ENCODE measurements around the gene GRK3. TPM values are rescaled to one million over a fixed set of nuclear protein-coding genes. Genes with fewer than 3 reads are reported as not detected.
A peak's percentile ranks its signal among the peaks of the same experiment; 100 is the strongest.

The GRK3 gene
- total RNA-seq, 3 donors from 2014 or later, result 14.4 to 49.1 (median 16.7) TPM

GRCh38 chr22:25775531-25775930 is 211.1 kb downstream of the GRK3 start:
- no peaks in the 10 kb centered on the region for H3K36me3 ChIP-seq
- intact Hi-C loops (cut with DNase I; ENCODE audit: low total_unique reads), result no loop called here
- H3K27me3 ChIP-seq, result no peaks in the 10 kb centered on the region
- H3K4me3 ChIP-seq, result no peak overlapping the region
- no peak overlapping the region for H3K27ac ChIP-seq
- no peaks in the 10 kb centered on the region for H3K9me3 ChIP-seq
- no peak for DNase-seq (ENCODE audit: low spot score in 2 of 2)
- H3K4me1 ChIP-seq, result no peaks in the 10 kb centered on the region
- TF ChIP-seq CTCF (IDR thresholded peaks at IDR 0.05), result no peak
- TF ChIP-seq POLR2AphosphoS5 (IDR thresholded peaks at IDR 0.05), result no peak
- no peak for TF ChIP-seq POLR2A (IDR thresholded peaks at IDR 0.05)

- no peak for TF ChIP-seq POLR2A (IDR thresholded peaks at IDR 0.05)
- TF ChIP-seq CTCF (IDR thresholded peaks at IDR 0.05), result no peak
- no peak for TF ChIP-seq POLR2AphosphoS5 (IDR thresholded peaks at IDR 0.05)
- no peaks in the 10 kb centered on the region for H3K36me3 ChIP-seq
- no peak overlapping the region for H3K4me3 ChIP-seq
- H3K27ac ChIP-seq, result no peak overlapping the region
- DNase-seq (ENCODE audit: low spot score in 2 of 2), result no peak
- no peaks in the 10 kb centered on the region for H3K4me1 ChIP-seq
- intact Hi-C loops (cut with DNase I; ENCODE audit: low total_unique reads), result no loop called here
- H3K27me3 ChIP-seq, result no peaks in the 10 kb centered on the region
- no peaks in the 10 kb centered on the region for H3K9me3 ChIP-seq
Observed at GRCh38 chr22:25777411-25777810, 212.9 kb downstream of the GRK3 start.

GRCh38 chr22:25777870-25778269 is 213.4 kb downstream of the GRK3 start:
- H3K4me1 ChIP-seq, result no peaks in the 10 kb centered on the region
- TF ChIP-seq POLR2AphosphoS5 (IDR thresholded peaks at IDR 0.05) (no peak), POLR2A (IDR thresholded peaks at IDR 0.05) (no peak), CTCF (IDR thresholded peaks at IDR 0.05) (peak in 1 of 3 donors; percentile 25)
- H3K9me3 ChIP-seq, result no peaks in the 10 kb centered on the region
- H3K27ac ChIP-seq, result no peak overlapping the region
- no peaks in the 10 kb centered on the region for H3K27me3 ChIP-seq
- H3K4me3 ChIP-seq, result no peak overlapping the region
- intact Hi-C loops (cut with DNase I; ENCODE audit: low total_unique reads), result no loop called here
- no peaks in the 10 kb centered on the region for H3K36me3 ChIP-seq
- DNase-seq (ENCODE audit: low spot score in 2 of 2), result no peak

Other genes with a start within 250 kb of the GRK3 start
- under 1 TPM; under 0.01 to 0.16 (median 0.15) TPM for gene MYO18B, start 177.5 kb downstream of the GRK3 start, total RNA-seq